Natural killer cell treated with Interleukin-12 subunit alpha and Interleukin-12 subunit beta and Interleukin-15 and Interleukin-18, amount 100 ng/mL, for 72 hours (primary cell): ENCODE data around the gene OLFML2B. TPM values are rescaled to one million over a fixed set of nuclear protein-coding genes. Genes with fewer than 3 reads are reported as not detected.
"Not testable (repeated sequence)": the region's sequence is repeated elsewhere in the genome, so short reads cannot be mapped to it uniquely, and the experiment has no call there.

Source experiments
- ATAC-seq, 2 donors: fragments of 150-1000 bp; cut with Tn5 transposase in 1 of 2; sonication (Bioruptor Pico), chemical (Tn5 transposase) in 1 of 2; 2 replicates each; pipeline ENCODE4 v1.10.0; 2021
- DNase-seq: peaks from one replicate; pipeline ENCODE4 v3.0.0; 2022; ENCODE audit warnings: low spot score
- H3K27ac Mint-ChIP-seq, 2 donors: 1 replicate in 1 of 2; 2 replicates in 1 of 2; pipeline ENCODE4 v1.8.0; 2022; ENCODE audit warnings: mixed read lengths in 2 of 2, mild to moderate bottlenecking in 1 of 2, moderate library complexity in 1 of 2
- H3K27me3 Mint-ChIP-seq, 2 donors: 1 replicate in 1 of 2; 2 replicates in 1 of 2; pipeline ENCODE4 v1.8.0; 2022; ENCODE audit warnings: mixed read lengths in 2 of 2
- H3K36me3 Mint-ChIP-seq: one replicate; pipeline ENCODE4 v1.8.0; 2022; ENCODE audit warnings: mixed read lengths
- H3K4me1 Mint-ChIP-seq, 2 donors: 1 replicate in 1 of 2; 2 replicates in 1 of 2; pipeline ENCODE4 v1.8.0; 2022; ENCODE audit warnings: low read depth in 2 of 2, mixed read lengths in 2 of 2, mild to moderate bottlenecking in 1 of 2
- H3K4me3 Mint-ChIP-seq: one replicate; pipeline ENCODE4 v1.8.0; 2022; ENCODE audit warnings: mixed read lengths
- H3K9me3 Mint-ChIP-seq: 2 replicates; pipeline ENCODE4 v1.8.0; 2022; ENCODE audit warnings: mixed read lengths
- total RNA-seq, 2 donors: library from RNA; stranded (reverse); gene quantifications; one replicate each; pipeline ENCODE4 v1.2.3, GENCODE V29; 2022

Gene OLFML2B
- total RNA-seq, 2 donors from 2014 or later = not detected

GRCh38 chr1:162025541-162025940 lies 1.9 kb upstream of the OLFML2B start:
- no peaks in the 10 kb centered on the region for H3K36me3 Mint-ChIP-seq
- ATAC-seq (no peak), DNase-seq (no peak)
- no peak overlapping the region for H3K27ac Mint-ChIP-seq
- H3K9me3 Mint-ChIP-seq = no peaks in the 10 kb centered on the region
- H3K4me1 Mint-ChIP-seq = peaks cover 15 to 17% of the 10 kb centered on the region in 2 donors
- peaks cover 50 to 77% of the 10 kb centered on the region in 2 donors for H3K27me3 Mint-ChIP-seq
- no peak overlapping the region for H3K4me3 Mint-ChIP-seq

DNA sequence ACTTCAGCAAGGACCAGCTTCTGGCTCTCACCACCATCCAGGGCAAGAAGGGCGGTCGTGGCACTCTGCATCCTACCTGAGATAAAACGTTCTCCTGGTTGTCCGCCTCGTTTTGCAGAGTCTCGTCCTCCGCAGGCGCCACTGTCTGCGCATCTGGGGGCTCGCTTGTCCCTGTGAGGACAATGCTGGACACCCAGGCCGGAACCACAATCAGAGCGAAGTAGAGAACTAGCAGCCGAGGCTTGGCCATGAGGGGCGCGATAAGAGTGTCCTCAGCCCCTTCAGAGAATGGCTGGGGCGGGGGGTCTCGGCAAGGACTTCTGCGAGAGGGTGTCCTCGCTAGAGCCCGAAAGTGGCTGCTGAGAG lies 505 bp downstream of the OLFML2B start:
- Mint-ChIP-seq H3K27ac (no peak overlapping the region), H3K9me3 (no peaks in the 10 kb centered on the region), H3K36me3 (no peaks in the 10 kb centered on the region), H3K4me1 (peaks cover 15 to 17% of the 10 kb centered on the region in 2 donors), H3K27me3 (peaks cover 45 to 65% of the 10 kb centered on the region in 2 donors), H3K4me3 (peak overlapping the region; percentile 84)
- no peak for ATAC-seq
- DNase-seq = no peak

DNA sequence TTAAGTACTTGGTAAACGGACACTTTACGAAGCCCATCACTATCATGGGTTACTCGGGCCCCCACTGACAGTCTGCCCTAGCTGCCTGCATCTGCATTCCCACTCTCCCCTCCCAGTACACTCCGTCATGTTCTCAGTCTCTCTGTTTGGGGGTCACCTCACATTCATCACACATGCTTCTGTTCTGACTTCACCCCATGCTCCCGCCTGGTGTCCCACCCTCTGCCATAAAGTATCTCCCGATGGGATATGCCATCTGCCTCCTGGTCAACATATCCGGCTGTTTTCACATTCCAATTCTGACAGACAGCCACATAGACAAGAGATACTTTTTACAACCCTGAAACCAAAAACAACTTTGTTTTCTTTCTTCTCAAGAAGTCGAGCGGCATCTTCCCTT lies 1.0 kb downstream of the OLFML2B start:
- peak overlapping the region; percentile 84 for H3K4me3 Mint-ChIP-seq
- H3K27me3 Mint-ChIP-seq = peaks cover 40 to 63% of the 10 kb centered on the region in 2 donors
- ATAC-seq = no peak
- H3K36me3 Mint-ChIP-seq = no peaks in the 10 kb centered on the region
- H3K9me3 Mint-ChIP-seq = no peaks in the 10 kb centered on the region
- H3K4me1 Mint-ChIP-seq = peaks cover 15 to 17% of the 10 kb centered on the region in 2 donors
- H3K27ac Mint-ChIP-seq = no peak overlapping the region
- DNase-seq = no peak

DNA sequence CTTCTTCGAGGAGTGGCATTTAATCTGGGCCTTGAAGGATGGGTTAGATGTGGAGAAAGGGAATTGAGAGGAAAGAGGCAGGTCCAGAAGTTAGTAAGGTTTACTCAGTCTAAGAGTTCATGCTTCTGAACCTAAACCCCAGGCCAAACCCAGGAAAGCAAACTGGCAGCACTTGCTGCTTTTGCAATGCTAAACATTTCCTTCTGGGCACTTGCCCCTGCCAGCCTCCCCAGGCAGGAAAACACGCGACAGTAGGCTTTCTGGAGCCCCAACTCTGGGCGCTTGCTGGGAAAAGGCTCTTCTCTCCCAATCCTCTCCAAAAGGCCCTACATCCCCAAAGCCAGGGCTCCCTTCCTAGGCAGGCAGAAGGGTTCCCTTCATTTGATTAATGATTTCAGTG lies 2.5 kb downstream of the OLFML2B start:
- ATAC-seq (no peak), DNase-seq (no peak)
- H3K36me3 Mint-ChIP-seq = no peaks in the 10 kb centered on the region
- no peak overlapping the region for H3K4me3 Mint-ChIP-seq
- peaks cover 15 to 17% of the 10 kb centered on the region in 2 donors for H3K4me1 Mint-ChIP-seq
- peaks cover 30 to 63% of the 10 kb centered on the region in 2 donors for H3K27me3 Mint-ChIP-seq
- no peak overlapping the region for H3K27ac Mint-ChIP-seq
- no peaks in the 10 kb centered on the region for H3K9me3 Mint-ChIP-seq

GRCh38 chr1:162020150-162020549 lies 3.5 kb downstream of the OLFML2B start:
- Mint-ChIP-seq H3K9me3 (no peaks in the 10 kb centered on the region), H3K4me3 (no peak overlapping the region), H3K27ac (no peak overlapping the region), H3K4me1 (peaks cover 15 to 17% of the 10 kb centered on the region in 2 donors), H3K36me3 (no peaks in the 10 kb centered on the region), H3K27me3 (peaks cover 28 to 65% of the 10 kb centered on the region in 2 donors)
- ATAC-seq (no peak), DNase-seq (no peak)

DNA sequence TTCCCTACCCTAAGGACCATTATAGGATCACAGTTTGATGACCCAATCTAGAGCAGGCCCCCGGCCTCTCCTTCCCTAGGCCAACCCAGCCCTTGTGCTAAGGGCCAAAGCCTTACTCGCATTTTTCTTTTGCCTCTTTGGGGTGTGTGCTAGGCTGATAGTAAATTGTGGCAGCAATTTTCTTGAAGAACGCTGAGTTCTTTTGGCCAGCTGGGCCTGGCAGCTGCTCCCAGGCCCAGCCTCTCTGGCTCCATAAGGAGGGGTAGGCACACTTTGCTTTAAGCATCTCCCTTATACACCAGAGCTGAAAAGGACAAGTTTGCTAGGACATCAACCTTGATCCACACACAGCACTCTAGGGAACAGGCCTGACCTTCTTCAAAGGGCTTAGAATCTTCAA lies 4.2 kb downstream of the OLFML2B start:
- H3K4me1 Mint-ChIP-seq = peaks cover 14 to 16% of the 10 kb centered on the region in 2 donors
- no peaks in the 10 kb centered on the region for H3K36me3 Mint-ChIP-seq
- H3K4me3 Mint-ChIP-seq = no peak overlapping the region
- ATAC-seq (no peak), DNase-seq (no peak)
- H3K27ac Mint-ChIP-seq = no peak overlapping the region
- no peaks in the 10 kb centered on the region for H3K9me3 Mint-ChIP-seq
- peaks cover 27 to 63% of the 10 kb centered on the region in 2 donors for H3K27me3 Mint-ChIP-seq

- H3K9me3 Mint-ChIP-seq = no peaks in the 10 kb centered on the region
- no peak overlapping the region for H3K4me3 Mint-ChIP-seq
- ATAC-seq = no peak
- no peak overlapping the region for H3K27ac Mint-ChIP-seq
- DNase-seq = no peak
- H3K27me3 Mint-ChIP-seq = peaks cover 25 to 63% of the 10 kb centered on the region in 2 donors
- peaks cover 9 to 12% of the 10 kb centered on the region in 2 donors for H3K4me1 Mint-ChIP-seq
- H3K36me3 Mint-ChIP-seq = no peaks in the 10 kb centered on the region
Measured at GRCh38 chr1:162019006-162019405, 4.7 kb downstream of the OLFML2B start.

- no peak overlapping the region for H3K4me3 Mint-ChIP-seq
- peaks cover 6 to 8% of the 10 kb centered on the region in 2 donors for H3K4me1 Mint-ChIP-seq
- H3K36me3 Mint-ChIP-seq = no peaks in the 10 kb centered on the region
- ATAC-seq (no peak), DNase-seq (no peak)
- peaks cover 24 to 64% of the 10 kb centered on the region in 2 donors for H3K27me3 Mint-ChIP-seq
- no peak overlapping the region for H3K27ac Mint-ChIP-seq
- no peaks in the 10 kb centered on the region for H3K9me3 Mint-ChIP-seq
Measured at GRCh38 chr1:162018418-162018817, 5.3 kb downstream of the OLFML2B start.

DNA sequence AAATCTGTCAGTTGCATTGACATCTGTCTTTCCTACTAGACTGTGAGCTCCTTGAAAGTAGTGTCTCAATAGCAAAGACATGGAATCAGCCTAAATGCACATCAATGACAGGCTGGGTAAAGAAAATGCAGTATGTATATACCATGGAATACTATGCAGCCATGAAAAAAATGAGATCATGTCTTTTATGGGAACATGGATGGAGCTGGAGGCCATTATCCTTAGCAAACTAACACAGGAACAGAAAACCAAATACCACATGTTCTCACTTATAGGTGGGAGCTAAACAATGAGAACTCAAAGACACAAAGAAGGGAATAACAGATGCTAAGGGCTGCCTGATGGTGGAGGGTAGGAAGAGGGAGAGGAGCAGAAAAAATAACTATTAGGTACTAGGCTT lies 5.9 kb downstream of the OLFML2B start:
- H3K9me3 Mint-ChIP-seq, H3K36me3 Mint-ChIP-seq, H3K4me3 Mint-ChIP-seq, ATAC-seq, DNase-seq, H3K4me1 Mint-ChIP-seq, H3K27ac Mint-ChIP-seq: not testable (repeated sequence)
- peaks cover 19 to 63% of the 10 kb centered on the region in 2 donors for H3K27me3 Mint-ChIP-seq

- H3K9me3 Mint-ChIP-seq = no peaks in the 10 kb centered on the region
- H3K4me1 Mint-ChIP-seq = no peaks in the 10 kb centered on the region
- ATAC-seq (no peak), DNase-seq (no peak)
- H3K36me3 Mint-ChIP-seq = no peaks in the 10 kb centered on the region
- H3K27ac Mint-ChIP-seq = no peak overlapping the region
- peaks cover 13 to 54% of the 10 kb centered on the region in 2 donors for H3K27me3 Mint-ChIP-seq
- no peak overlapping the region for H3K4me3 Mint-ChIP-seq
Measured at GRCh38 chr1:162016631-162017030, 7.0 kb downstream of the OLFML2B start.

DNA sequence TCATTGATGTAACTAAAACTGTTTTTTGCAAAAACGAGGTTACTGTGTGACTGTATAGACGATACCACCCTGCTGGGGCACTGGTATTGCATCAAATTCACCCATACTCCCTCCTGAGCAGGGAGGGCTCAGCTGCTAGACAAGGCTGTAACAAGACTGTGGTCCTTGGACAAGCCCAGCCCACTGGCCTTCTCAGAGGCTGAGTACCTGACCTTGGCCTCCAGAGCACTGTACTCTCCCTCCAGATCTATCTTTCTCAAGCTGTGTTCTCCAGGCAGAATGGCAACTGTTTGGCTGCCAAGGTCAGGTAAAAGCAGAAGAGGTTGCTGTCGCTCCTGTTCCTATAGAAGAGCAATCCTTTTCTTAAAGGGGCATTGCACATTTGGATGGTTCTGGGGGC lies 8.5 kb downstream of the OLFML2B start:
- no peak overlapping the region for H3K27ac Mint-ChIP-seq
- H3K4me1 Mint-ChIP-seq = no peaks in the 10 kb centered on the region

DNA sequence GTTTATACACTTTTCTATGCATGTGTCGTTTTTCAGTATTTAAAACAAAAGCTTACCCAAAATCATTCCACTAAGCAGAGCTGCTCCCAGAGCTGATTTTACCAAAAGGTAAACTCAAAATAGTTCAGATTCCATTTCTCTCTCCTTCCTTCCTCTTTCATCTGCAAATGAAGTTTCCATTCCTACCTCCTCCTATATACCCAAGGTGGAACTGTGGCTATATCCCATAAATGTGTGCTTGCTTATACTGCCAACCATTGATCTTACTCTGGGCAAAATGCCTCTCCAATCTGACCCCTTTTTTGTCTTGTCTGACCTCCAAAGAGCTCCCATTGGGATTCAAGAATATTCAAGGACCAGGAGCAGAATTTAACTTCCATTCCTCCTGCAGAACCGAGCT lies 9.5 kb downstream of the OLFML2B start:
- Mint-ChIP-seq H3K27ac (no peak overlapping the region), H3K27me3 (peaks cover 9 to 56% of the 10 kb centered on the region in 2 donors), H3K9me3 (no peaks in the 10 kb centered on the region), H3K4me1 (no peaks in the 10 kb centered on the region), H3K36me3 (no peaks in the 10 kb centered on the region), H3K4me3 (no peak overlapping the region)
- DNase-seq = no peak
- ATAC-seq = no peak

More for the DNA sequence above, 8.5 kb downstream of the OLFML2B start:
- H3K9me3 Mint-ChIP-seq = no peaks in the 10 kb centered on the region
- no peaks in the 10 kb centered on the region for H3K36me3 Mint-ChIP-seq
- H3K27me3 Mint-ChIP-seq = peaks cover 7 to 50% of the 10 kb centered on the region in 2 donors
- DNase-seq (no peak), ATAC-seq (no peak)
- no peak overlapping the region for H3K4me3 Mint-ChIP-seq

GRCh38 chr1:162013289-162013688 lies 10.4 kb downstream of the OLFML2B start:
- no peak for DNase-seq
- Mint-ChIP-seq H3K4me3 (no peak overlapping the region), H3K36me3 (no peaks in the 10 kb centered on the region), H3K4me1 (no peaks in the 10 kb centered on the region), H3K27ac (no peak overlapping the region), H3K27me3 (peaks cover 9 to 56% of the 10 kb centered on the region in 2 donors), H3K9me3 (no peaks in the 10 kb centered on the region)
- ATAC-seq = no peak

DNA sequence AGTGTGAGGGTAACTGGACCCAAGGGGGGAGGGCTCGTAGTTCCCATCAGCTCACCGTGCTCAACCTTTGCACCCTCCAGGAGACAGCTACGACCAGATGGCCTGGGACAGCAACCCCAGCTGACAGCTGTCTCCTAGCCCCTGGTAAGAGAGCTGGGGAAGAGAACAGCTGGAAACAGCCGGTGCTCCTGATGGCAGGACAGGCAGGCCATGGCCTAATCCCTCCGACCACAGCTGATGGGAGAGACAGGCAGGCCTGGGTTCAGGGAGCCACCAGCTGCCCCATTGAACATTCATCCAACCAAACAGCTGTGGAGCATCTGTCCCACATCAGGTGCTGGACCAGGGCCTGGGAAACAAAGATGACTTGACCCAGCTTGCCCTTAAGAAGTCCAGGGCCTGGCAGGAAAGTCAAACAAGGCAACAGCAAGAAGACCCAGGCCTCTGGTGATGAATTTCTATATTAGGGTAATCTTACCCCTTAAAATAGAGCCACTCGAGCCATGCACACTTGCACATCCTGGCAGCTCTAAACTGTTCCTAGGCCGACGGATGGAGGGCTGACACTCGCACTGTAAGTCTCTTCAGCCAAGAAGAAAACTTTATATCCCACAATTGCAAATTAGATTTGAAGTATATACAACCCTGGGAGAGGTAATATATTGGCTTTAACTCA lies 12.2 kb downstream of the OLFML2B start:
- DNase-seq (no peak), ATAC-seq (no peak)
- Mint-ChIP-seq H3K4me1 (no peaks in the 10 kb centered on the region), H3K36me3 (no peaks in the 10 kb centered on the region), H3K27me3 (peaks cover 13 to 48% of the 10 kb centered on the region in 2 donors), H3K4me3 (no peak overlapping the region), H3K27ac (no peak overlapping the region), H3K9me3 (no peaks in the 10 kb centered on the region)

DNA sequence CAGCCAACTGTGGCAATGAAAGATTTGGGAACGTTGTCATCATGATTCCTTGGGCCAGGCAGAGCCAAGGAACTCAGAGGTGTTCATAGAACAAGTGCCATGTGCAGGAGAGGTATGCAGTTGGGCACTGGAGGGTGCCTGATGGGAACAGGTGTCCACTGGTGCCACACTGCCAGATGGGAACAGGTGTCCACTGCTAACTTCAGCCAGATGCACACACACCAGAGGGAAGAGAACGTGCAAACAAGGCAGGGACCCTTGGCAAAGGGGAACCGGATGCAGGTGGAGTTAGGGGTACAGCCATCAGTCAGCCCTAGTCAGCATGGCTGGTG lies 13.5 kb downstream of the OLFML2B start:
- Mint-ChIP-seq H3K9me3 (no peaks in the 10 kb centered on the region), H3K36me3 (no peaks in the 10 kb centered on the region), H3K4me1 (no peaks in the 10 kb centered on the region), H3K27me3 (peaks cover 12 to 40% of the 10 kb centered on the region in 2 donors), H3K27ac (no peak overlapping the region), H3K4me3 (no peak overlapping the region)
- peak in 1 of 2 donors; percentile 29 for ATAC-seq
- no peak for DNase-seq
